GM21423 (cell line): ENCODE results near the gene DDN.

ENCODE experiments used
- ATAC-seq: cut with Tn5 transposase; IDR thresholded peaks from one replicate; pipeline ENCODE4 v1.9.1; 2021; ENCODE audit warnings: mild to moderate bottlenecking, moderate library complexity; ENCODE audit not compliant: unreplicated experiment

Gene DDN

GRCh38 chr12:48969160-48969771 lies 29.9 kb downstream of the DDN start:
- ATAC-seq: no peak

- ATAC-seq: no peak
These were observed 30.7 kb downstream of the DDN start for GRCh38 chr12:48968467-48968866.

GRCh38 chr12:48967991-48968390 lies 31.2 kb downstream of the DDN start:
- ATAC-seq: no peak

GRCh38 chr12:48966177-48966895 lies 32.8 kb downstream of the DDN start:
- no peak for ATAC-seq

GRCh38 chr12:48965298-48965838 lies 33.8 kb downstream of the DDN start:
- no peak for ATAC-seq

GRCh38 chr12:48961801-48962200 lies 37.4 kb downstream of the DDN start:
- no peak for ATAC-seq

- no peak for ATAC-seq
These were observed 37.8 kb downstream of the DDN start for GRCh38 chr12:48961331-48961730.

- ATAC-seq: no peak
These were observed 38.3 kb downstream of the DDN start for GRCh38 chr12:48960834-48961233.

- no peak for ATAC-seq
These were observed 41.2 kb downstream of the DDN start for GRCh38 chr12:48958049-48958388.

GRCh38 chr12:48957141-48958048 lies 41.8 kb downstream of the DDN start, which contains the start of gene ARF3:
Gene ARF3, minus strand, starts transcription at chr12:48957487. Its CDS starts 16,392 bp downstream, at chr12:48941095.
- ATAC-seq: peak; percentile 83

- no peak for ATAC-seq
These were observed 42.7 kb downstream of the DDN start for GRCh38 chr12:48956279-48957140.

- no peak for ATAC-seq
These were observed 44.2 kb downstream of the DDN start for GRCh38 chr12:48954841-48955501.

- ATAC-seq: no peak
These were observed 45.1 kb downstream of the DDN start for GRCh38 chr12:48954061-48954460.

GRCh38 chr12:48952691-48953090 lies 46.5 kb downstream of the DDN start:
- no peak for ATAC-seq

- no peak for ATAC-seq
These were observed 51.4 kb downstream of the DDN start for GRCh38 chr12:48947727-48948126.

GRCh38 chr12:48946943-48947342 lies 52.2 kb downstream of the DDN start:
- no peak for ATAC-seq

GRCh38 chr12:48946205-48946604 lies 53.0 kb downstream of the DDN start:
- ATAC-seq: no peak
